Fibroblast of villous mesenchyme (primary cell): ENCODE results near the gene KIFAP3. TPM values are rescaled to one million over a fixed set of nuclear protein-coding genes. Genes with fewer than 3 reads are reported as not detected.

Experiments used
- DNase-seq: peaks from one replicate; pipeline ENCODE4 v3.0.0-alpha.2; 2010; ENCODE audit warnings: low read depth
- H3K4me3 ChIP-seq: 2 replicates; pipeline ENCODE4 v1.5.1; 2011; ENCODE audit warnings: low read depth, mild to moderate bottlenecking, low read length
- total RNA-seq: library from RNA; depleted of rRNA; stranded (reverse); fragments of >200 nt; gene quantifications from 2 replicates; pipeline ENCODE4 v1.2.3, GENCODE V29; 2012
- TF ChIP-seq, protein P1 (sequence below): IDR thresholded peaks from 2 replicates; pipeline ENCODE4 v1.5.1; 2012; ENCODE audit warnings: low read depth, mild to moderate bottlenecking, low read length; ENCODE audit not compliant: insufficient read depth

Gene KIFAP3
- total RNA-seq, 1 donor: 38.9 TPM

DNA sequence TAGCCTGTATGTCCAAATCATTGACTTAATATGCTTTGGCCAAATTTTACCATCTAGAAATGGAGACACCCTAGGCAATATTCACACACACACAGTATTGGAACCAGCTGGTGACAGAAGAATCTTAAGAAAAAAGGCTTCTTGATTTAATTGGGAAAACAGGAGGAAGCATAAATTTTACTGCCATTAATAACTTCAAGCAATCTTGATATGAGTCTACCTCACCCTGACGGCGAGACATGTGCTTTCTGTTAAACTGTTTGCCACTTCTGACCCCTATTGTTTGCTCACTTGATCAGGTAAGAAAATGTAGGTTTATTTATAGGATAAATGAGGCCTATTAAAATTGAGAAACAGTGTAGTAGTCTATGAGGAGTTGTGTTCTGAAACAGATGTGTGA lies 73.2 kb downstream of the KIFAP3 start:
- H3K4me3 ChIP-seq: no peak overlapping the region
- peak; percentile 1 for DNase-seq
- TF ChIP-seq, protein P1, sequence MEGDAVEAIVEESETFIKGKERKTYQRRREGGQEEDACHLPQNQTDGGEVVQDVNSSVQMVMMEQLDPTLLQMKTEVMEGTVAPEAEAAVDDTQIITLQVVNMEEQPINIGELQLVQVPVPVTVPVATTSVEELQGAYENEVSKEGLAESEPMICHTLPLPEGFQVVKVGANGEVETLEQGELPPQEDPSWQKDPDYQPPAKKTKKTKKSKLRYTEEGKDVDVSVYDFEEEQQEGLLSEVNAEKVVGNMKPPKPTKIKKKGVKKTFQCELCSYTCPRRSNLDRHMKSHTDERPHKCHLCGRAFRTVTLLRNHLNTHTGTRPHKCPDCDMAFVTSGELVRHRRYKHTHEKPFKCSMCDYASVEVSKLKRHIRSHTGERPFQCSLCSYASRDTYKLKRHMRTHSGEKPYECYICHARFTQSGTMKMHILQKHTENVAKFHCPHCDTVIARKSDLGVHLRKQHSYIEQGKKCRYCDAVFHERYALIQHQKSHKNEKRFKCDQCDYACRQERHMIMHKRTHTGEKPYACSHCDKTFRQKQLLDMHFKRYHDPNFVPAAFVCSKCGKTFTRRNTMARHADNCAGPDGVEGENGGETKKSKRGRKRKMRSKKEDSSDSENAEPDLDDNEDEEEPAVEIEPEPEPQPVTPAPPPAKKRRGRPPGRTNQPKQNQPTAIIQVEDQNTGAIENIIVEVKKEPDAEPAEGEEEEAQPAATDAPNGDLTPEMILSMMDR: no peak

DNA sequence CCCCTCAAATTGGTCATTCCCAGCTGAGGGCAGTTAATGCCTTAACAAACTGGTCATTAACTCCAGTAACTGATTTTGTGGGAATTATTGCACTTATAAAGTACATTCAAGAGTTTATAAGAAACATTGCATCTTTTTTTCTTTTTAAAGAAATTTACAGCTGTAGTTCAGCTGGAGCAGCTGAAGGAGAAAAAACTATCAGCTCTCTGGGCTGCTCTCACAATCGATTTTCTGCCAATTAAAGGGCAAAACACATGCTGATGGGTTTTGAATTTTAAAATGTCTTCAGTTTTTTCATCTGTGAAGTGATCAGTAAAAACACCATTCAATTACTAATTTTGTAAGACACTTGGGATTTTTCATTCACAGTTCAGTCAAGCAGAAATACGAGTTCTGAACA lies 74.7 kb downstream of the KIFAP3 start:
- DNase-seq: no peak

DNA sequence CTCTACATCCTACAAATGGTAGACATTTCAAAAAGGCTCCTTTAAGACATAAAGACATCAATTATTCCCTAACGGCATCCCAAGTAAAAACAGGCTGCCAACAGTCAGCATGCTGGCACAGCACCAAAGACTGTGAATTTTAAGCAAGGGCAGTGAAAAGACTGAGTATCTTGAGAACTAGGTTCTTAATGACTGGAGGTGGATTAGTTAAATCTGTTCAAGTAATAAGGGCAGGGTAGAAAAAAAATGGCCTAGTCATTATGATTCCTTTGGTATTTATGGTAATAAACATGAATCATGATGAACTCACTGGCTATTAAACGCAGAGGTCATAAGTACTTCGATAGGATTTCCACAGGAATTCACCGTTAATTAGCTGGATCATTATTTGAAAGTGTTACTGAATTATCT lies 75.2 kb downstream of the KIFAP3 start:
- no peak overlapping the region for H3K4me3 ChIP-seq
- TF ChIP-seq, protein P1: no peak
- DNase-seq: peak; percentile 72

More for the DNA sequence above, 74.7 kb downstream of the KIFAP3 start:
- TF ChIP-seq, protein P1: no peak
- no peak overlapping the region for H3K4me3 ChIP-seq

DNA sequence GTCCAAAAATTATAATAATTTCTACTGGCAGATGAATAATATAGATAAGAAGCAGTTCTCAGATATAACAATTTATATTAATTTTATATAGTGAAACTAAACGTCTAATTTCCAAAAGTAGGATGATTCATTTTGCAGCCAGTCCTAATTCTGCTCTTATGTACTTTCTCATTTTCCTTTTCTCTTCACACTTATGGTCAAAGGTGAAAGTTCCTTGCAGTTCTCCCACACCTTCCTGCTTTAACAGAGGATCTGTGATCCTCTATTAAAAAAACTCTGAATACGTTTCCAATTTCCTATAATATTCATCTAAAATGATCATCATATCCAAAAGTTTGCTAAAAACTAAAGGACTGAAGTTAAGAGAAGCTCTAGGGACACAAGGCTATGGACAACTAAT lies 78.5 kb downstream of the KIFAP3 start:
- DNase-seq: no peak
- no peak overlapping the region for H3K4me3 ChIP-seq
- TF ChIP-seq, protein P1: no peak

DNA sequence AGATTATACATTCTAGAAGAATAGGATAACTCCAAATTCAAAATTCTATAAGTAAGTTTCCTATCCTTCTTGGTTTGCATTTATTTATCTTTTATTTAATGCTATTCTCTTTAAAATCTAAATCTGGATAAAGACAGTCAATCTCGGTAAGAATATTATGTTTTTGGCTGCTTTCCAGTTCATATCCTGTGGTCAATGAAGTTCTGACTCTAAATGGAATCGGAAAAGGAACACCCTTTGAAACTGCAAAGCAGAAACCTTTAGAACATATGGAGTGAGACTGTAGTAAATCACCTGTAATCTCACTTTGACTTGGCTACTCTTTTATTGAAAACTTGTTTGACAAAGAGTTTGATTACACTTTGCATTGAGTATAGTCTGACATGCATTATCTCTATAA lies 85.2 kb downstream of the KIFAP3 start:
- DNase-seq: no peak
- TF ChIP-seq, protein P1: no peak

DNA sequence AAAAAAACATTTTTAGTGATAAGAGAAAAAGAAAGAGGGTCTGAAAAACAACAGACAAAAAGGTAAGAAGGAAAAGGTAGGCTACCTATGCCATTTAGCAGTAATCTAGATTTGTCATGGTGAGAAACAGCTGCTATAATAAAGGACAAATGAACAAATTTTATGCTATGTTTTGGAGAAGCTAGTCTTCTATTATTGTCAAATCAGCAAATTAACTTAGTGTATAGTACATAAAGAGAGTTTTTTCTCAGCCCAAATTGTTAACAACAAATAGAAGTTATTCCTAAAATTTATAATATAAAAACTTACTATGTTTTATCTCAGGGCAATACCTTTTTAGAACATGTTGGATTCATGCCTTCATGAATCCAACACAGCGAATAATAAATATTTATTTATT lies 88.7 kb downstream of the KIFAP3 start:
- DNase-seq: no peak
- H3K4me3 ChIP-seq: no peak overlapping the region
- TF ChIP-seq, protein P1: no peak

More for the DNA sequence above, 85.2 kb downstream of the KIFAP3 start:
- no peak overlapping the region for H3K4me3 ChIP-seq

DNA sequence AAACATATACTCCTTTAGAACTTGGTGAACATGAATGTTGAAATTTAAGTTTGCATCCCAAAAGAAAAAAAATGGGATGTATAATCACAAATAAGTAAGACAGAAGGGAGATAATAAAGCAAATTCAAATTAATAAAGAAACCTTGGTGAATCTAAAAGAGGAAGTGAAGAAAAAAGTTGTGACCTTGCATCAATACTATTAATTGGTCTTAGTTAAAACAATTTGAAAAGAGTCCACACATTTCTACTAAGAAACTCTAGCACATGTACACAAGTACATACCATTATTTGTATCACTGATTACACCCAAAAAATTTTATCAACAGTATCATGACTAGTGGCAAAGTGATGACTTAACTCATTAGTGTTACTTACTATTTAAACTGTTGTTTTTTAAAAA lies 100.4 kb downstream of the KIFAP3 start:
- H3K4me3 ChIP-seq: no peak overlapping the region
- TF ChIP-seq, protein P1: no peak
- no peak for DNase-seq
